ENCODE results near the gene CCDC8.

The CCDC8 gene

GRCh38 chr19:46386996-46387712, 26.2 kb downstream of the CCDC8 start:
- Histone ChIP-seq H3K4me1 (ENCODE audit: control insufficient read depth in 1 of 2, insufficient read depth in 2 of 2, low read length in 2 of 2) (peaks cover 0 to under 1% of the 10 kb centered on the region in 2 experiments), H3K4me2 (ENCODE audit: low read length) (no peak overlapping the region), H4K8ac (ENCODE audit: low read depth, low read length) (no peak overlapping the region), H3K4ac (ENCODE audit: low read depth, low read length) (no peak overlapping the region), H3K79me1 (ENCODE audit: low read length) (no peaks in the 10 kb centered on the region), H3K79me2 (ENCODE audit: control insufficient read depth, insufficient read depth, low read length, poor library complexity) (no peaks in the 10 kb centered on the region), H2AFZ (ENCODE audit: insufficient read depth, low read length, poor library complexity) (no peak overlapping the region), H2BK12ac (ENCODE audit: low read length) (no peak overlapping the region), H3K23ac (ENCODE audit: low read length) (no peak overlapping the region), H3K9ac (ENCODE audit: low read length) (no peak overlapping the region), H4K91ac (ENCODE audit: low read depth, low read length) (no peak overlapping the region), H2AK5ac (ENCODE audit: low read length) (no peak overlapping the region), H3K18ac (ENCODE audit: low read length) (no peak overlapping the region), H3K27me3 (ENCODE audit: insufficient read depth, low read length) (no peaks in the 10 kb centered on the region), H3K14ac (ENCODE audit: low read length) (no peak overlapping the region), H3K9me3 (ENCODE audit: insufficient read depth, low read depth, low read length) (peaks cover 7% of the 10 kb centered on the region), H3K27ac (ENCODE audit: low read depth, low read length) (no peak overlapping the region), H2BK5ac (ENCODE audit: low read depth, low read length, poor library complexity) (no peak overlapping the region), H3K4me3 (ENCODE audit: low read depth, low read length) (no peak overlapping the region), H2BK120ac (ENCODE audit: insufficient read depth, low read length, poor library complexity) (no peak overlapping the region), H3K36me3 (ENCODE audit: control insufficient read depth in 1 of 2, insufficient read depth in 2 of 2, low read length in 2 of 2) (peaks cover 75 to 76% of the 10 kb centered on the region in 2 experiments), H4K12ac (ENCODE audit: low read depth, low read length) (no peak overlapping the region)
- DNase-seq, result no peak
- WGBS (ENCODE audit: extremely low coverage, insufficient coverage, insufficient read length), result no CpG with 5 or more reads among the region's 30 CpGs

GRCh38 chr19:46386151-46386550, 27.2 kb downstream of the CCDC8 start:
- Histone ChIP-seq H4K12ac (ENCODE audit: low read depth, low read length) (no peak overlapping the region), H2AFZ (ENCODE audit: insufficient read depth, low read length, poor library complexity) (no peak overlapping the region), H3K18ac (ENCODE audit: low read length) (no peak overlapping the region), H3K27ac (ENCODE audit: low read depth, low read length) (no peak overlapping the region), H2BK5ac (ENCODE audit: low read depth, low read length, poor library complexity) (no peak overlapping the region), H3K79me1 (ENCODE audit: low read length) (no peaks in the 10 kb centered on the region), H2BK120ac (ENCODE audit: insufficient read depth, low read length, poor library complexity) (no peak overlapping the region), H3K4me1 (ENCODE audit: control insufficient read depth in 1 of 2, insufficient read depth in 2 of 2, low read length in 2 of 2) (no peaks in the 10 kb centered on the region), H3K79me2 (ENCODE audit: control insufficient read depth, insufficient read depth, low read length, poor library complexity) (no peaks in the 10 kb centered on the region), H2AK5ac (ENCODE audit: low read length) (no peak overlapping the region), H3K9ac (ENCODE audit: low read length) (no peak overlapping the region), H3K4ac (ENCODE audit: low read depth, low read length) (no peak overlapping the region), H3K4me3 (ENCODE audit: low read depth, low read length) (no peak overlapping the region), H3K23ac (ENCODE audit: low read length) (no peak overlapping the region), H2BK12ac (ENCODE audit: low read length) (no peak overlapping the region), H3K27me3 (ENCODE audit: insufficient read depth, low read length) (no peaks in the 10 kb centered on the region), H3K36me3 (ENCODE audit: control insufficient read depth in 1 of 2, insufficient read depth in 2 of 2, low read length in 2 of 2) (peaks cover 70 to 79% of the 10 kb centered on the region in 2 experiments), H4K8ac (ENCODE audit: low read depth, low read length) (no peak overlapping the region), H3K9me3 (ENCODE audit: insufficient read depth, low read depth, low read length) (peaks cover 7% of the 10 kb centered on the region), H4K91ac (ENCODE audit: low read depth, low read length) (no peak overlapping the region), H3K14ac (ENCODE audit: low read length) (no peak overlapping the region), H3K4me2 (ENCODE audit: low read length) (no peak overlapping the region)
- DNase-seq, result no peak
- WGBS (ENCODE audit: extremely low coverage, insufficient coverage, insufficient read length), result no CpG with 5 or more reads among the region's 10 CpGs

- H2AFZ ChIP-seq (ENCODE audit: insufficient read depth, low read length, poor library complexity), result no peak overlapping the region
- H3K9me3 ChIP-seq (ENCODE audit: insufficient read depth, low read depth, low read length), result peaks cover 7% of the 10 kb centered on the region
- no peaks in the 10 kb centered on the region for H3K27me3 ChIP-seq (ENCODE audit: insufficient read depth, low read length)
- no peak overlapping the region for H2AK5ac ChIP-seq (ENCODE audit: low read length)
- no peaks in the 10 kb centered on the region for H3K79me2 ChIP-seq (ENCODE audit: control insufficient read depth, insufficient read depth, low read length, poor library complexity)
- DNase-seq, result no peak
- H2BK5ac ChIP-seq (ENCODE audit: low read depth, low read length, poor library complexity), result no peak overlapping the region
- H3K4me2 ChIP-seq (ENCODE audit: low read length), result no peak overlapping the region
- no peak overlapping the region for H4K8ac ChIP-seq (ENCODE audit: low read depth, low read length)
- no peak overlapping the region for H3K4ac ChIP-seq (ENCODE audit: low read depth, low read length)
- no CpG with 5 or more reads among the region's 11 CpGs for WGBS (ENCODE audit: extremely low coverage, insufficient coverage, insufficient read length)
- no peak overlapping the region for H3K18ac ChIP-seq (ENCODE audit: low read length)
- no peak overlapping the region for H3K27ac ChIP-seq (ENCODE audit: low read depth, low read length)
- H3K4me1 ChIP-seq (ENCODE audit: control insufficient read depth in 1 of 2, insufficient read depth in 2 of 2, low read length in 2 of 2), result no peaks in the 10 kb centered on the region
- no peak overlapping the region for H3K4me3 ChIP-seq (ENCODE audit: low read depth, low read length)
- H3K23ac ChIP-seq (ENCODE audit: low read length), result no peak overlapping the region
- H3K14ac ChIP-seq (ENCODE audit: low read length), result no peak overlapping the region
- no peak overlapping the region for H4K91ac ChIP-seq (ENCODE audit: low read depth, low read length)
- H4K12ac ChIP-seq (ENCODE audit: low read depth, low read length), result no peak overlapping the region
- H3K79me1 ChIP-seq (ENCODE audit: low read length), result no peaks in the 10 kb centered on the region
- peaks cover 65 to 73% of the 10 kb centered on the region in 2 experiments for H3K36me3 ChIP-seq (ENCODE audit: control insufficient read depth in 1 of 2, insufficient read depth in 2 of 2, low read length in 2 of 2)
- no peak overlapping the region for H2BK12ac ChIP-seq (ENCODE audit: low read length)
- H3K9ac ChIP-seq (ENCODE audit: low read length), result no peak overlapping the region
- H2BK120ac ChIP-seq (ENCODE audit: insufficient read depth, low read length, poor library complexity), result no peak overlapping the region
Measured at GRCh38 chr19:46385636-46386035, 27.7 kb downstream of the CCDC8 start.

GRCh38 chr19:46384396-46384795, 29.0 kb downstream of the CCDC8 start:
- Histone ChIP-seq H3K79me2 (ENCODE audit: control insufficient read depth, insufficient read depth, low read length, poor library complexity) (no peaks in the 10 kb centered on the region), H3K9ac (ENCODE audit: low read length) (no peak overlapping the region), H3K9me3 (ENCODE audit: insufficient read depth, low read depth, low read length) (peaks cover under 1% of the 10 kb centered on the region), H4K8ac (ENCODE audit: low read depth, low read length) (no peak overlapping the region), H2BK12ac (ENCODE audit: low read length) (no peak overlapping the region), H3K23ac (ENCODE audit: low read length) (no peak overlapping the region), H2BK5ac (ENCODE audit: low read depth, low read length, poor library complexity) (no peak overlapping the region), H3K4me1 (ENCODE audit: control insufficient read depth in 1 of 2, insufficient read depth in 2 of 2, low read length in 2 of 2) (no peaks in the 10 kb centered on the region), H2AK5ac (ENCODE audit: low read length) (no peak overlapping the region), H2BK120ac (ENCODE audit: insufficient read depth, low read length, poor library complexity) (no peak overlapping the region), H3K4ac (ENCODE audit: low read depth, low read length) (no peak overlapping the region), H3K79me1 (ENCODE audit: low read length) (no peaks in the 10 kb centered on the region), H4K91ac (ENCODE audit: low read depth, low read length) (no peak overlapping the region), H3K4me3 (ENCODE audit: low read depth, low read length) (no peak overlapping the region), H3K27me3 (ENCODE audit: insufficient read depth, low read length) (no peaks in the 10 kb centered on the region), H3K36me3 (ENCODE audit: control insufficient read depth in 1 of 2, insufficient read depth in 2 of 2, low read length in 2 of 2) (peaks cover 54 to 65% of the 10 kb centered on the region in 2 experiments), H2AFZ (ENCODE audit: insufficient read depth, low read length, poor library complexity) (no peak overlapping the region), H3K4me2 (ENCODE audit: low read length) (no peak overlapping the region), H3K18ac (ENCODE audit: low read length) (no peak overlapping the region), H3K27ac (ENCODE audit: low read depth, low read length) (no peak overlapping the region), H4K12ac (ENCODE audit: low read depth, low read length) (no peak overlapping the region), H3K14ac (ENCODE audit: low read length) (no peak overlapping the region)
- DNase-seq, result no peak
- no CpG with 5 or more reads among the region's 11 CpGs for WGBS (ENCODE audit: extremely low coverage, insufficient coverage, insufficient read length)

Data from trophoblast cell (in vitro differentiated cells and primary cell).